Kidney epithelial cell (primary cell): ENCODE measurements around the gene WDR6. TPM values are rescaled to one million over a fixed set of nuclear protein-coding genes. Genes with fewer than 3 reads are reported as not detected.

Source experiments
- DNase-seq: peaks from one replicate; pipeline ENCODE4 v3.0.0-alpha.2; 2010; ENCODE audit warnings: low read depth
- H3K27me3 ChIP-seq: 2 replicates; pipeline ENCODE4 v1.6.0; 2011; ENCODE audit warnings: low read length; ENCODE audit not compliant: control insufficient read depth, insufficient read depth
- H3K36me3 ChIP-seq: 2 replicates; pipeline ENCODE4 v1.5.1; 2011; ENCODE audit warnings: low read length; ENCODE audit not compliant: control insufficient read depth, insufficient read depth
- H3K4me3 ChIP-seq: 2 replicates; pipeline ENCODE4 v1.5.1; 2011; ENCODE audit warnings: low read depth, mild to moderate bottlenecking, control low read depth, low read length
- total RNA-seq: library from RNA; depleted of rRNA; stranded (reverse); fragments of >200 nt; gene quantifications from 2 replicates; pipeline ENCODE4 v1.2.3, GENCODE V29; 2015
- TF ChIP-seq, protein P1 (sequence below): IDR thresholded peaks from 2 replicates; pipeline ENCODE4 v1.5.1; 2011; ENCODE audit warnings: mild to moderate bottlenecking, moderate library complexity, low read length, control low read depth, inconsistent platforms; ENCODE audit not compliant: insufficient read depth, poor library complexity, severe bottlenecking

The WDR6 gene
- total RNA-seq, 1 donor from 2014 or later, result 124 TPM

DNA sequence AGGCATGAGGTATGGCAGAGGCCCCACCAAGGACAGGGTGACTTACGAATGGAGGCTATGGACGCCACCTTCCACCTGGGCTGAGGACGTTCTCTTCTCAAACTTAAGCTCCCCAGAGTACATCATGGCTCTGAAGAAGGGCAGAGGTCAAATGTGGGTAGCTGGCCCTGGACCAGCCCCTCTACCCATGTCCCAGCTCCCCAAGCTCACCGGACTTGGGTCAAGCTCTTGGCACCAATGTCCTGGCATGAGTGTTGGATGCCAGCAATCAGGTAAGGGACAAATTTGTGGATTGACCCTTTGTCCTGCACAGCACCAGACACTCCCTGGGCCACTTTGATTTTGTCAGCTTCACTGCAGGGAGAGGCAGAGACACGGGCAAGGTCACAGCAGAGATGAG, 17.3 kb downstream of the WDR6 start:
- H3K27me3 ChIP-seq, result no peaks in the 10 kb centered on the region
- DNase-seq, result no peak
- TF ChIP-seq, protein P1, sequence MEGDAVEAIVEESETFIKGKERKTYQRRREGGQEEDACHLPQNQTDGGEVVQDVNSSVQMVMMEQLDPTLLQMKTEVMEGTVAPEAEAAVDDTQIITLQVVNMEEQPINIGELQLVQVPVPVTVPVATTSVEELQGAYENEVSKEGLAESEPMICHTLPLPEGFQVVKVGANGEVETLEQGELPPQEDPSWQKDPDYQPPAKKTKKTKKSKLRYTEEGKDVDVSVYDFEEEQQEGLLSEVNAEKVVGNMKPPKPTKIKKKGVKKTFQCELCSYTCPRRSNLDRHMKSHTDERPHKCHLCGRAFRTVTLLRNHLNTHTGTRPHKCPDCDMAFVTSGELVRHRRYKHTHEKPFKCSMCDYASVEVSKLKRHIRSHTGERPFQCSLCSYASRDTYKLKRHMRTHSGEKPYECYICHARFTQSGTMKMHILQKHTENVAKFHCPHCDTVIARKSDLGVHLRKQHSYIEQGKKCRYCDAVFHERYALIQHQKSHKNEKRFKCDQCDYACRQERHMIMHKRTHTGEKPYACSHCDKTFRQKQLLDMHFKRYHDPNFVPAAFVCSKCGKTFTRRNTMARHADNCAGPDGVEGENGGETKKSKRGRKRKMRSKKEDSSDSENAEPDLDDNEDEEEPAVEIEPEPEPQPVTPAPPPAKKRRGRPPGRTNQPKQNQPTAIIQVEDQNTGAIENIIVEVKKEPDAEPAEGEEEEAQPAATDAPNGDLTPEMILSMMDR, result no peak
- peaks cover 4% of the 10 kb centered on the region for H3K36me3 ChIP-seq
- no peak overlapping the region for H3K4me3 ChIP-seq

DNA sequence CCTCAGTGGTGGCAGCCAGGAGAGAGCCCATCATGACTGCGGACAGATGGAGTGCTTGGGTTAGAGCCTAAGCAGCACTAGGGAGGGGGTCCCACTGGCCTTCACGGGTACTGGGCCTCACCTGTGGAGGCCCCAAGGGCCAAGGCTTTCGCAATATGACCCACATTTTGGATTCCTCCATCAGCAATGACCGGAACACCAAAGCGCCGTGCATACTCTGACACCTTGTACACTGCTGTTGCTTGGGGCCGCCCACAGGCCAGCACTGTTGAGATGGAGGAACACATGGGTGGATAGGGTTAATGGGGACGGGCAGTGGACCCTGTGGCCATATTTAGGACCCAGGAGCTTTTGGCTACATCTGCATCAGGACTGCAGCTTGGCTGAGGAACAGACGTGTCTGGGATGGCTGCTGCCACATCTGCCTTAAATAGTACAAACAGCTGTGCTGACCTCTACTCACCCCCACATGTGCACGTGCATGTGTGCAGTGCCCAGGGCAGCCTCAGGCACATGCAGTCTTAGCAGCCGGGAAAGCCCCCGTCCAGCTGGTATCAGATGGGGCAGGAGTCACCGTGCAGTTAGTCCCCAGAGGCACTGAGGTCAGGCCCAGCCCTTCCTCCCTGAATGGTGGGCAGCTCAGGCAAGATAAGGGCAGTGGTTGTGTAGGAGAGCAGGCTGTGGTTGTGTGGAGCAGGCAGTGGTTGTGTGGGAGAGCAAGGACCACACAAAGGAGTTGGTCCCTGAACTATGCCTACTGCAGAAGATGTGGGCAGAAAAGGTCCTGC, 18.0 kb downstream of the WDR6 start:
- no peak overlapping the region for H3K4me3 ChIP-seq
- DNase-seq, result no peak
- TF ChIP-seq, protein P1, result no peak
- H3K27me3 ChIP-seq, result no peaks in the 10 kb centered on the region
- H3K36me3 ChIP-seq, result peaks cover 4% of the 10 kb centered on the region

DNA sequence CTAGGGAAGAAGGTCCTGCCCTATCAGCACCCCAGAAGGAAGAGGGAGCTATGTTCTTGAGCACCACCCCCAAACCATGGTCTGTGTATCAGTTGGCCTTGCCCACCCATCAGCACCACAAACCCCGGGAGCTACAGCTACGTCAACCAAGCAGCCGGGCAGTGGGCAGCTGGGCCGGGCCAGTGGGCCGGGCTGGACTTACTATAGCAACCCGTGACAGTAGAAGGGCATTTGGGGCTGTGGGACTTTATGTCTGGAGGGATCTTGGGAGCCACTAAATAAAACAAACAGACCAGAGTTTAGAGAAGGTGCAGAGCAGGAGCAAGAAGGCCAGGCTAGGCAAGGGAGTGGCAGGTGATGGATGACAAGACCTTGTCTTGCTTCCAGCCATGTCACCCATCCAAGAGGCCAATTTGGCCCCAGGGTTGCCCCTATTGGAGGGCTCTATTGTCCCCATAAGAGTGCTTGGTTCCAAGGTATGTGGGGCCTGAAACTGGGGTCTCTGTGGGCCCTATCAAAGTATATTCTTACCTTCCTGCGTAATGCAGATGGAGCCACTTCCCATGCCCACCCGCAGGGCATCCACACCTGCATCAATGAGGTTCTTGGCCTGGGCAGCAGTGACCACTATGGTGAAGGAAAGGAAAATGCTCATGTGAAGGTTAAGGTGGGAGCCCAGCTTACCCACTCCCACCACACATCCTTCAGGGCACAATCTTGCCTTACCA, 18.8 kb downstream of the WDR6 start:
- no peak for DNase-seq
- TF ChIP-seq, protein P1, result no peak
- no peak overlapping the region for H3K4me3 ChIP-seq
- H3K36me3 ChIP-seq, result peaks cover 4% of the 10 kb centered on the region
- no peaks in the 10 kb centered on the region for H3K27me3 ChIP-seq

DNA sequence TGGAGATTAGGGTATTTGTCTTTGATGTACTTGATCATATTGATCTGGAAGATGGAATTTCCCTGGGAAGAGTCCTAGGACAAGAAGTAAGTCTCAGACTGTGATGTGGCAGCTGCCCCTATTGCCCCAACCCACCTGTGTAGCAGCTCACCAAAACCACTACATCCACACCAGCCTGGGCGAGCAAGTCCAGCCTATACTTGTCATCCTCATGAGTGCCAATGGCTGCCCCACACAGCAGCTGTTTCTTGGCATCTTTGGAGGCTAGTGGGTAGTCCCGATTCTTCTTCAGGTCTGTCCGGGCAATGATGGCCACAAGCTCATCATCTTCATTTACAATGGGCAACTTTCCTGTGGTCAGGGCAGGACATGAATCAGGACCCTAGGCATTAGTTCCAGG, 19.3 kb downstream of the WDR6 start:
- no peak overlapping the region for H3K4me3 ChIP-seq
- H3K27me3 ChIP-seq, result no peaks in the 10 kb centered on the region
- TF ChIP-seq, protein P1, result no peak
- H3K36me3 ChIP-seq, result peaks cover 4% of the 10 kb centered on the region
- no peak for DNase-seq

DNA sequence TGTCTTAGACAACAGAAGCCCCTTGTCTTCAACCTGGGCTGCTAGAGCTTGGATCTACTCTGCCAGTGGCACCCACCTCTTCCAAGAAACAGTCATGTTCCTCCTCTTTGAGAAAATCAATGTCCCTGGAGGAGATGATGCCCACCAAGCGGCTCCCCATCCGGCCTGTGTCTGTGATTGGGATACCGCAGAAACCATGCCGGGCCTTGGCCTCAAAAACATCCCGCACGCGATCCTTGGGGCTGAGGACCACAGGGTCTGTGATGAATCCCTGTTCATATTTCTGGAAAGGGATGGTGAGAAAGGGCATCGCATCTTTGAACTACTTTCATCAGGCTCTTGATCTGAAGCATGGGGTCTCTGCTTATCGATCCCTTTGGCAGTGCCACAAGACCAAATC, 20.4 kb downstream of the WDR6 start:
- peaks cover 4% of the 10 kb centered on the region for H3K36me3 ChIP-seq

More for the DNA sequence above, 20.4 kb downstream of the WDR6 start:
- Histone ChIP-seq H3K27me3 (no peaks in the 10 kb centered on the region), H3K4me3 (no peak overlapping the region)
- DNase-seq, result no peak
- TF ChIP-seq, protein P1, result no peak
